ENCODE data around the gene IFT52.

Gene IFT52

GRCh38 chr20:43568706-43569105 is 22.0 kb upstream of the IFT52 start:
- no peak overlapping the region for H3K4me3 ChIP-seq (ENCODE audit: extremely low read depth, insufficient read depth, low read length, poor library complexity, severe bottlenecking)
- no peak overlapping the region for H3K27ac ChIP-seq (ENCODE audit: low read depth, low read length, severe bottlenecking)
- H3K9me3 ChIP-seq (ENCODE audit: control insufficient read depth, low read length): no peaks in the 10 kb centered on the region
- no peaks in the 10 kb centered on the region for H3K36me3 ChIP-seq (ENCODE audit: control insufficient read depth, insufficient read depth, low read length)
- H3K4me1 ChIP-seq (ENCODE audit: control insufficient read depth, insufficient read depth, low read length, poor library complexity, severe bottlenecking): no peaks in the 10 kb centered on the region
- 74 to 84% methylated on average over 3 to 4 of the region's 4 CpGs for WGBS, 2 experiments (ENCODE audit: insufficient coverage in 2 of 2)

- Histone ChIP-seq H3K27ac (ENCODE audit: low read depth, low read length, severe bottlenecking) (no peak overlapping the region), H3K4me3 (ENCODE audit: extremely low read depth, insufficient read depth, low read length, poor library complexity, severe bottlenecking) (no peak overlapping the region), H3K9me3 (ENCODE audit: control insufficient read depth, low read length) (no peaks in the 10 kb centered on the region), H3K4me1 (ENCODE audit: control insufficient read depth, insufficient read depth, low read length, poor library complexity, severe bottlenecking) (no peaks in the 10 kb centered on the region), H3K36me3 (ENCODE audit: control insufficient read depth, insufficient read depth, low read length) (no peaks in the 10 kb centered on the region)
- WGBS, 2 experiments (ENCODE audit: insufficient coverage in 2 of 2): 92 to 95% methylated on average over 9 of the region's 10 CpGs
Measured at GRCh38 chr20:43569282-43569681, 21.5 kb upstream of the IFT52 start.

GRCh38 chr20:43570496-43570895 is 20.2 kb upstream of the IFT52 start:
- Histone ChIP-seq H3K27ac (ENCODE audit: low read depth, low read length, severe bottlenecking) (no peak overlapping the region), H3K4me3 (ENCODE audit: extremely low read depth, insufficient read depth, low read length, poor library complexity, severe bottlenecking) (no peak overlapping the region), H3K4me1 (ENCODE audit: control insufficient read depth, insufficient read depth, low read length, poor library complexity, severe bottlenecking) (no peaks in the 10 kb centered on the region), H3K36me3 (ENCODE audit: control insufficient read depth, insufficient read depth, low read length) (no peaks in the 10 kb centered on the region), H3K9me3 (ENCODE audit: control insufficient read depth, low read length) (no peaks in the 10 kb centered on the region)
- 91% methylated on average over 6 to 9 of the region's 10 CpGs for WGBS, 2 experiments (ENCODE audit: insufficient coverage in 2 of 2)

- Histone ChIP-seq H3K4me3 (ENCODE audit: extremely low read depth, insufficient read depth, low read length, poor library complexity, severe bottlenecking) (no peak overlapping the region), H3K9me3 (ENCODE audit: control insufficient read depth, low read length) (no peaks in the 10 kb centered on the region), H3K36me3 (ENCODE audit: control insufficient read depth, insufficient read depth, low read length) (no peaks in the 10 kb centered on the region), H3K27ac (ENCODE audit: low read depth, low read length, severe bottlenecking) (no peak overlapping the region), H3K4me1 (ENCODE audit: control insufficient read depth, insufficient read depth, low read length, poor library complexity, severe bottlenecking) (no peaks in the 10 kb centered on the region)
- 85 to 92% methylated on average over 1 to 2 of the region's 3 CpGs for WGBS, 2 experiments (ENCODE audit: insufficient coverage in 2 of 2)
Measured at GRCh38 chr20:43571310-43571709, 19.4 kb upstream of the IFT52 start.

GRCh38 chr20:43571771-43572170 is 19.0 kb upstream of the IFT52 start:
- Histone ChIP-seq H3K9me3 (ENCODE audit: control insufficient read depth, low read length) (no peaks in the 10 kb centered on the region), H3K4me1 (ENCODE audit: control insufficient read depth, insufficient read depth, low read length, poor library complexity, severe bottlenecking) (no peaks in the 10 kb centered on the region), H3K4me3 (ENCODE audit: extremely low read depth, insufficient read depth, low read length, poor library complexity, severe bottlenecking) (no peak overlapping the region), H3K27ac (ENCODE audit: low read depth, low read length, severe bottlenecking) (no peak overlapping the region), H3K36me3 (ENCODE audit: control insufficient read depth, insufficient read depth, low read length) (no peaks in the 10 kb centered on the region)
- 82 to 95% methylated on average over 4 to 5 of the region's 6 CpGs for WGBS, 2 experiments (ENCODE audit: insufficient coverage in 2 of 2)

- WGBS, 2 experiments (ENCODE audit: insufficient coverage in 2 of 2): 93% methylated on average over 7 to 8 of the region's 8 CpGs
- Histone ChIP-seq H3K36me3 (ENCODE audit: control insufficient read depth, insufficient read depth, low read length) (no peaks in the 10 kb centered on the region), H3K9me3 (ENCODE audit: control insufficient read depth, low read length) (no peaks in the 10 kb centered on the region), H3K27ac (ENCODE audit: low read depth, low read length, severe bottlenecking) (no peak overlapping the region), H3K4me3 (ENCODE audit: extremely low read depth, insufficient read depth, low read length, poor library complexity, severe bottlenecking) (no peak overlapping the region), H3K4me1 (ENCODE audit: control insufficient read depth, insufficient read depth, low read length, poor library complexity, severe bottlenecking) (no peaks in the 10 kb centered on the region)
Measured at GRCh38 chr20:43572891-43573290, 17.8 kb upstream of the IFT52 start.

- Histone ChIP-seq H3K4me1 (ENCODE audit: control insufficient read depth, insufficient read depth, low read length, poor library complexity, severe bottlenecking) (no peaks in the 10 kb centered on the region), H3K4me3 (ENCODE audit: extremely low read depth, insufficient read depth, low read length, poor library complexity, severe bottlenecking) (no peak overlapping the region), H3K36me3 (ENCODE audit: control insufficient read depth, insufficient read depth, low read length) (no peaks in the 10 kb centered on the region), H3K9me3 (ENCODE audit: control insufficient read depth, low read length) (no peaks in the 10 kb centered on the region), H3K27ac (ENCODE audit: low read depth, low read length, severe bottlenecking) (no peak overlapping the region)
- 81 to 85% methylated on average over 9 to 10 of the region's 10 CpGs for WGBS, 2 experiments (ENCODE audit: insufficient coverage in 2 of 2)
Measured at GRCh38 chr20:43576108-43576507, 14.6 kb upstream of the IFT52 start.

GRCh38 chr20:43579861-43580793 is 10.6 kb upstream of the IFT52 start:
- no peak overlapping the region for H3K4me3 ChIP-seq (ENCODE audit: extremely low read depth, insufficient read depth, low read length, poor library complexity, severe bottlenecking)
- no peaks in the 10 kb centered on the region for H3K4me1 ChIP-seq (ENCODE audit: control insufficient read depth, insufficient read depth, low read length, poor library complexity, severe bottlenecking)
- H3K36me3 ChIP-seq (ENCODE audit: control insufficient read depth, insufficient read depth, low read length): no peaks in the 10 kb centered on the region
- 88 to 95% methylated on average over 3 to 4 of the region's 7 CpGs for WGBS, 2 experiments (ENCODE audit: insufficient coverage in 2 of 2)
- H3K9me3 ChIP-seq (ENCODE audit: control insufficient read depth, low read length): no peaks in the 10 kb centered on the region
- H3K27ac ChIP-seq (ENCODE audit: low read depth, low read length, severe bottlenecking): no peak overlapping the region

GRCh38 chr20:43583133-43583864 is 7.4 kb upstream of the IFT52 start:
- 91 to 94% methylated on average over 5 of the region's 7 CpGs for WGBS, 2 experiments (ENCODE audit: insufficient coverage in 2 of 2)
- no peaks in the 10 kb centered on the region for H3K4me1 ChIP-seq (ENCODE audit: control insufficient read depth, insufficient read depth, low read length, poor library complexity, severe bottlenecking)

GRCh38 chr20:43583982-43584432 is 6.7 kb upstream of the IFT52 start:
- Histone ChIP-seq H3K27ac (ENCODE audit: low read depth, low read length, severe bottlenecking) (no peak overlapping the region), H3K4me1 (ENCODE audit: control insufficient read depth, insufficient read depth, low read length, poor library complexity, severe bottlenecking) (no peaks in the 10 kb centered on the region), H3K36me3 (ENCODE audit: control insufficient read depth, insufficient read depth, low read length) (no peaks in the 10 kb centered on the region), H3K9me3 (ENCODE audit: control insufficient read depth, low read length) (no peaks in the 10 kb centered on the region), H3K4me3 (ENCODE audit: extremely low read depth, insufficient read depth, low read length, poor library complexity, severe bottlenecking) (no peak overlapping the region)
- WGBS, 2 experiments (ENCODE audit: insufficient coverage in 2 of 2): 86 to 100% methylated on average over 1 of the region's 2 CpGs

More at GRCh38 chr20:43583133-43583864, 7.4 kb upstream of the IFT52 start:
- Histone ChIP-seq H3K9me3 (ENCODE audit: control insufficient read depth, low read length) (no peaks in the 10 kb centered on the region), H3K27ac (ENCODE audit: low read depth, low read length, severe bottlenecking) (no peak overlapping the region), H3K36me3 (ENCODE audit: control insufficient read depth, insufficient read depth, low read length) (no peaks in the 10 kb centered on the region), H3K4me3 (ENCODE audit: extremely low read depth, insufficient read depth, low read length, poor library complexity, severe bottlenecking) (no peak overlapping the region)
